NCI-H524 (cell line): ENCODE data around the gene CPZ.

Experiments
- DNase-seq, 2 experiments: peaks; one replicate each; lab custom pipeline; 2025; lab: John Stamatoyannopoulos, UW

CPZ gene

DNA sequence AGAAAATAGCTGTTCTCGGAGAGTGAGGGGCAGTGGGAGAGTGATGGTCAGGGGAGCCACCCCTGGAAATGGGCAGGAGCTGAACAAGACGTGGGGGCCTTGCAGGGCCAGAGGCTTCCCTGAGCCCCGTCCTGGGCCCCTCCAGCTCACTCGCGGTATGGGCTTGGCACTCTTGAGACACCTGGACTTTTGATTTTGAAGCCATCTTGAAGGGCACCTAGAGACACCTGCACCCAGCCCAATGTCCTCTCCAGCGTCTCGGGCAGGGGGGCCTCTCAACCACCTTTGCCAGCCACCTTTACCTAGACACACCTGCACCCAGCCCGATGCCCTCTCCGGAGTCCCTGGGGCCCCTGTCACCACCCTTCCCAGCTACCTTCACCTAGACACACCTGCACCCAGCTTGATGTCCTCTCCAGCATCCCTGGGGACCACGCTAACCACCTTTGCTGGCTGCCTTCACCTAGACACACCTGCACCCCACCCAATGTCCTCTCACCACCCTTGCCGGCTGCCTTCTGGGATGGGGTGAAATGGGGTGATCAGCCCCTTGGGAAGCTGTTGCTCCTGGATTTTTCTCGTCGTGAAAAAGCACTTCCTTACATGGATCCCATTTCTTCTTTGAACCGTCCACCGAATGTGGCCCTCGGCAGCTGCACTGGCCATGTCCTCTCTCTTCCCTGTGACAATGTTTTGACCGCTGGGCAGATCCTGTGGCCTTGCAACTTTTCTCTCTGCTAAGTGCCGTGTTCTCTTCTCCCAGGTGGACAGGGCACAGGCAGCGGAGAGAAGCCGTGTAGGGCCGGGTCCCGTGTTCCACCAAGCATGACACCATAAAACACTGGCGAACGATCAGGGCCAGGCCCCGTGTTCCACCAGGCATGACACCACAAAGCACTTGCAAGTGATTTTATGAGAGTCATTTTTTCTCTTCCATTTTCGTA is 47.5 kb downstream of the CPZ start:
- no peak for DNase-seq

DNA sequence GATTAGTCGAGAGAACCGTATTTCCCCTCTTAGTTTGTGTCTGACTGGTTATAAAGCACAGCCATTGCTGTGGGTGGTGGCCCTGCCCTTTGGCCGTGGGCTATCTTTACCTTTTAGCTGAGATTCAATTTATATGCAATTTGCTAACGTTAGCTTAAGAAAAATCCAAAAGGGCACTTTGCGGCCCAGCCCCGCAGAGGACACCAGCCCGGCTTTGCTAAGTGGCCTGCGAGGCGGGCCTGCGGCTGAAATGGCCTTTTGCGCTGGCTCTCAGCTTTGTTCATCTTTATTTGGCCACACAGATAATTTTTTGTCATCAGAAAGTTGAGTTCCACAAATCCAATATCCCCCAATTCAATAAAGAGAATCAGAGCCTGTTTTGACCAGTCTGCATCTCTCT is 48.3 kb downstream of the CPZ start:
- DNase-seq, result no peak

GRCh38 chr4:8641256-8641655 is 48.7 kb downstream of the CPZ start:
- no peak for DNase-seq

DNA sequence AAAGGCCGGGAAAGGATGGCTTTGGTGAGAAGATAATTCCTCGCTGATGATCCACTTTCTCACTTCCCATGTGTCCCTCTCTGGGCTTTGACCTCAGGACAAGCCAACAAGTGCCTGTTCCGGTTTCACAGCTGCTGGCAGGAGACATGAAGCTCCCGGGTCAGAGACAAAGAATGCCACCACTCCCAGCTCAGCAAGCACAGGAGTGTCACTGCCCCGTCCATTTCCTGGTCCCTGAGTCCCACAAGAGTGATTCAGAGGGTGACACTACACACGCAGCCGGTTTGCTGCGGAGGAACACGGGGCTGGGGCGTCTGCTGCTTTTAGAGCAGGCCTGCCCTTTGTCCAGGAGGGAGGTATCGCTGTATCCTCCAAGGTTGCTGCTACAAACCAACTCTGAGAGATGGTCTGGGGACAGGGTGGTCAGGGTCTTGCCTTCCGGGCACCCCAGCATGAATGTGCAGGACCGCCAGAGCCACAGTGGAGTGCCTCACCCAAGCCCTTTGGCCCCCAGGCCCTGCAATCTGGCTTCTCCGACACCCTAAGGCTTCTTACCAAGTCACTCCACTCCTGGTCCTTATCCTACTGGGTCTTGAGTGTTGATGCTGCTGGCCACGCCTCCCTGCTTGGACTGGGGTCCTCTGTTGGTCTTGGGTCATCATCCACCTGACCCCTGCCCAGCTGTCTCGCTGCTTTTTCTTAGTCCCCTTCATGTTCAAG is 49.5 kb downstream of the CPZ start:
- no peak for DNase-seq

DNA sequence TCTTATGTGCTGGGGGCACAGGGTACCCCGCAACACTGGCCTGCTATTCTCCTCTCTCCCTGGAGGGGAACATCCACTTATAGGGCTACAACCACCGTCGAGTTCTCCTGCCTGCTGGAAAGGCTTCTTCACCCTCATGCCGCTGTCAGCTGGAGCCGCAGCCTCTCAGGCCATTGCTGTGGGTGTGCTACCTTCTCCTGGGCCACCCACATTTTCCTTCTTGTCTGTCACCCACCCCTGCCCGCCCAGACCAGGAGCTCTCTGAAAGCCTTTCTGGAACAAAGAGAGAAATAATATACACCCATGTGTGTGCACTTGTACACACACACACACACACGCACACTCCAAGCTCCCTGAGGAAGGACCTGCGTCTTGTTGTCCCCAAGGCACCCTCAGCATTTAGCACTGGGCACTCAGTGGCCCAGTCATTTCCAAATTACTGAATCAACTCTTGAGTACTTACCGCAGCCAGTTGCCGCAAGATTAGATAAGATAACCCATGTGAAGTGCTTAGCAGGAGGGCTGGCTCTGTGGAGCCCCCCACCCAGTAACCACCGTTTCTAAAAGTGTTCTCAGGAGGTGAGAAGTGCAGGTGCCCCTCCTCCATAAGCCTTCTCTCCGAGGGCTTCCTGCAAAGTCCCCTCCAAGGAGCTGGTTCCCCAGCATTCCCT is 50.2 kb downstream of the CPZ start:
- no peak for DNase-seq

DNA sequence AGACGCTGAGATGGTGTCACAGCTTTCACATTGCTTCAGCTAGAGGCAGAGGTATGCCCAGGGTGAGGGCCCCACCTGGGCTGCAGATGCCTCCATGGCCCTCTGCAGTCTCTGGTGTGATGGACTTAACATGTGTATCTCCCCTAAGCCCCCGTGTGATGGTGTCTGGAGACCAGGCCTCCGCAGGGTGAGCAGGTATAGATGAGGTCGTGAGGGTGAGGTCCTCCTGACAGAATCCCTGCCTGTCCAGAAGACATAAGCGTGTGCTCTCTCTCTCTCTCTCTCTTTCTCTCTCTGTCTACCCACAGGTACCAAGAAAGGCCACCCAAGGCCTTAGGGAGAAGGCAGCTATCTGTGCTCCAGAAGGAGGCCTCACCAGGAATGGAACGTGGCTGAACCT is 50.9 kb downstream of the CPZ start:
- DNase-seq, result no peak

DNA sequence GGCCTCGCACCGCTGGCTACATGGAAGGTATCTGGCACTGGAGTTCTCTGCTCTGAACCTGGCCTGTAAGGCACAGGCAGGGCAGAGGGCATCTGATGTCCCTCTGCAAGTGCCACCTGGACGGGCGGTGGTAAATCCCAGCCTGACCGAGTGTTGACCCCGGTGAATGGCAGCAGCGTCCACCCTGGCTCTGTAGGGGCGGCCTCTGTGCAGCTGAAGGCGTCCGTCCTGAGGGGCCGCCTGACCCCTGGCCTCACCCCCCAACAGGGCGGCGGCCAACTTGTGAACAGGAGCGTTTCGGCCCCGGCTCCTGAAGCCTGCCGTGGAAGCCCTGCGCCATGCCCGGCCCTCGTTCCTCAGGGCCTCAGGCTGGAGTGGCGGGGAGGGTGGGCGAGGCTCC is 51.4 kb downstream of the CPZ start:
- DNase-seq, result no peak

- no peak for DNase-seq
Observed at GRCh38 chr4:8644461-8644891, 51.9 kb downstream of the CPZ start.

GRCh38 chr4:8644966-8645752 is 52.6 kb downstream of the CPZ start:
- no peak for DNase-seq

GRCh38 chr4:8645753-8646124 is 53.2 kb downstream of the CPZ start:
- no peak for DNase-seq

GRCh38 chr4:8646296-8647093 is 53.9 kb downstream of the CPZ start:
- no peak for DNase-seq

- DNase-seq, result no peak
Observed at GRCh38 chr4:8647094-8647570, 54.6 kb downstream of the CPZ start.

GRCh38 chr4:8647626-8648025 is 55.1 kb downstream of the CPZ start:
- DNase-seq, result no peak

- no peak for DNase-seq
Observed at GRCh38 chr4:8648296-8648695, 55.7 kb downstream of the CPZ start.

- DNase-seq, result no peak
Observed at GRCh38 chr4:8648816-8649630, 56.5 kb downstream of the CPZ start.

DNA sequence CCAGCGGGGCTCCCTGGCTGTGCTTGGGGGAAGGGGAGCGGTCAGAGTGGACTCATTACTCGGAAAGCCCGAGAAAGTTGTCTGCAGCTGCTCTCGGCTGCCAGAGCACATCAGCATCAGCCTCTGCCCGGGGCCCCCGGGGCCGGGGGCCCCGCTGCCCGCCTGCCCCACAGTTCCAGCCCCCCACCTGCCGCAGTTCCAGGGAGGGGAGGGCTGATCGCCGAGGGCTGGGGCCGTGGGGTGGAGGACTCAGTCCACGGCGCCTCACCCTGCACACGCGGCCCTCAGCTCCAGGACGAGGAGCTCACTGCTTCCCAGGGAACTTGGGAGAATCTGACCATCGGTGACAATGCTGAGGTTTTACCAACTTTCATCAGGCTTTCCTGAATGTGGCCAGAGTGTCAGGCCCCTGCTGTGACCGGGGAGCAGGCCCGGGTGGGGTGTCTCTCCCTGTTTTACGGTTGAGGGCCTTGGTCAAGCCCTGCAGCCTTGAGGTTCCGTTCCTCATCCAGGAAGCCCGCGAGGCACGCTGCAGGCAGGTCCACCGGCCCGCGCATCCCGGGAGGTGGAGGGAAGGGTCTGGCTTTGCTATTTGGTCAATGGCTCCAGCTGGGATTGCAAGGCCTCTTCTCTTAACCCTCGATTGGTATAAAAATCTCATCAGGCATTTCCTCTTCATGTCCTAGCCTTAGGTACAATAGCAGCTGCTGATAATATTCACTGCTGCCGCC is 57.2 kb downstream of the CPZ start:
- DNase-seq, result no peak

DNA sequence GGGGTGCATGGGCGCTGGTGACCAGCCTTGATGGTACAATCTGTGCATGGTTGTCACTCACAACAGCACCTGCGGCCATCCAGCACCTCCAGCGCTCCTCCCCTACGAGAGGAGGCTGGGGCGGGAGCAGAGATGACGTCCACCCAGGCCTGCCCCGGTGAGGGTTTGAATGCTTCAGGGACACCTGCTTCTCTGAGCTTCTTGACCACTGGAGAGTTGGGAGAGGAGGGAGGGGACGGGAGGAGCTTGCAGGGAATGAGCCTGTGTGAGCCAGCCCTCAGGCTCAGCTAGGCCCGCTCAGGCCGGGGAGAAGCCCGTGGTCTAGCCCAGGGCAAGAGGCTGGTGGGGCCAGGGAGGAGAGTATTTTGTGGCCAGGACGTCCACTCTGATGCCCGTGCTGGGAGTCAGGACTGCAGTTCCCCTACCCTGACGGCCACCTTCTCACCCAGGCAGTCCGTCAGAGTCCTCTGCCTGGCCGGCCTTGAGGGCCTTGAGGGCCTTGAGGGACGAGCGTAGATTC is 59.2 kb downstream of the CPZ start:
- DNase-seq, result no peak

DNA sequence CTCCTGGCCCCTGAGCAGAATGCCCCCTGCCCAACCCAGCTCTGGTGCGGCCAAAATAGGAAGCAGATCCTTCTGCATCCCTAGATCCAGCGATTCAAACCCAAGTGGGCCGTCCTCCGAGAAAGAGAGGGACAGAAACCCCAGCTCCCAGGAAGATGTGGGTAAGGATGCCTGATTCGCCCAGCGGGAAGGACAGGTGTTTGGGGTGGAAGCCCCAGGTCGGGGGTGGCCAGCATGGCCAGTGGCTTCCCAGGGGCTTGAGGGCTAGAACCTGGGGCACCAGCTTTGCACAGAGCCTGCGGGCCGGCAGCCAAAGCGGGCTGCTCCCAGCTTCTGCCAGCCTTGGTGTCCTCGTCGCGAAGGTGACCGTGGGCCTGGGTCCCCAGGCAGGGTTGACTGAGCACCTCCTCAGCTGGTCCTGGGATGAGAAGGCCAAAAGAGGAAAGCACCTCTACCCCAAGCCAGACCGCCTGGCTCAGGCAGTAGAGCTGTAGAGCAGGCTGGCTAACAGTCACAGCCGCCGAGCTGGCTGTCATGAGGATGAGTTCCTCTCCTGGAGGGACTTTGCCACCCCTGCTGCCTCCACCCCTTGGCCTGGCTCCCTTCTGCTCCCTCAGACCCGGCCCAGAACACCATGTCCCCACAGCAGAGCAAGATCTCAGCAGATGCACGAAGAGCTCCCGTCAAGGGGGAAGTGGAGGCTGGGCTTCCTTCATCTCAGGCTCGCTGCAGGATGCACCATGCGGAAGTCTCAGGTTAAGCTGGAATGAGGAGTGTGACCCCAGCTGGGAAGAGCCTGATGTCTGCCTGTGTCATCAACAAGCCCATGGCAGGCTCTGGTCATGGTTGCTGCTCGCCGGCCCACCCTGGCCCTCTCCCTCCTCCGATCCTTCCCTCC is 59.9 kb downstream of the CPZ start:
- no peak for DNase-seq
